Left lung (tissue), 10 donors: ENCODE results near the gene PCSK9. TPM values are rescaled to one million over a fixed set of nuclear protein-coding genes. Genes with fewer than 3 reads are reported as not detected.
A peak's percentile ranks its signal among the peaks of the same experiment; 100 is the strongest.

ENCODE experiments used
- ATAC-seq: fragments of 200-7000 bp; cut with Tn5 transposase; one replicate; pipeline ENCODE4 v1.9.1; 2020; ENCODE audit warnings: moderate library complexity
- DNase-seq, 4 donors: peaks; one replicate each; pipeline ENCODE4 v3.0.0-alpha.2; 2013 to 2020
- H3K27ac ChIP-seq, 2 donors: fragments of 200-600 bp; sonication (generic) in 1 of 2; one replicate each; pipeline versions ENCODE4 v1.5.0 to v1.8.0; 2020 to 2021
- H3K27me3 ChIP-seq, 2 donors: fragments of 200-600 bp; sonication (generic) in 1 of 2; one replicate each; pipeline versions ENCODE4 v1.5.0 to v1.8.0; 2020 to 2021
- H3K36me3 ChIP-seq, 2 donors: fragments of 200-600 bp; sonication (generic) in 1 of 2; one replicate each; pipeline versions ENCODE4 v1.5.0 to v1.8.0; 2020 to 2021
- H3K4me1 ChIP-seq, 2 donors: fragments of 200-600 bp; one replicate each; pipeline ENCODE4 v1.8.0; 2021
- H3K4me3 ChIP-seq, 2 donors: fragments of 200-600 bp; sonication (generic) in 1 of 2; one replicate each; pipeline versions ENCODE4 v1.5.0 to v1.8.0; 2020 to 2021; ENCODE audit warnings: mild to moderate bottlenecking in 1 of 2
- H3K9me3 ChIP-seq, 2 donors: fragments of 200-600 bp; sonication (generic) in 1 of 2; one replicate each; pipeline versions ENCODE4 v1.5.0 to v1.8.0; 2020 to 2021
- intact Hi-C, 2 donors: fragments of 100-400 bp; cut with DNase I; formaldehyde crosslinking; loops; one replicate each; pipeline versions ENCODE4 v1.11.2 to v1.14.2; 2022
- polyA plus RNA-seq, 6 donors: library from polyadenylated mRNA; unstranded; fragments of 120-200 nt; gene quantifications; one replicate each; pipeline ENCODE4 v1.2.1, GENCODE V29; 2013; ENCODE audit not compliant: insufficient read length in 6 of 6
- total RNA-seq, 2 donors: library from RNA; stranded (reverse); fragmentation: NEBNext Ultra II Directional; extraction: Animal tissue kit (Norgen Biotek cat#: 25700); gene quantifications; one replicate each; pipeline ENCODE4 v1.2.1, GENCODE V29; 2021
- TF ChIP-seq, protein P1 (sequence below), 2 donors: fragments of 200-600 bp; sonication (generic) in 1 of 2; IDR thresholded peaks; one replicate each; pipeline versions ENCODE4 v1.5.0 to v1.8.0; 2021; ENCODE audit warnings: antibody characterized with exemption in 2 of 2
- donor health status: DM: no; HTN: yes; CAD: no.
- donor health status: DM: no; HTN: no; CAD: no.

PCSK9 gene
- total and polyA plus RNA-seq, 8 donors: 0.63 to 55.0 (median 1.5) TPM

DNA sequence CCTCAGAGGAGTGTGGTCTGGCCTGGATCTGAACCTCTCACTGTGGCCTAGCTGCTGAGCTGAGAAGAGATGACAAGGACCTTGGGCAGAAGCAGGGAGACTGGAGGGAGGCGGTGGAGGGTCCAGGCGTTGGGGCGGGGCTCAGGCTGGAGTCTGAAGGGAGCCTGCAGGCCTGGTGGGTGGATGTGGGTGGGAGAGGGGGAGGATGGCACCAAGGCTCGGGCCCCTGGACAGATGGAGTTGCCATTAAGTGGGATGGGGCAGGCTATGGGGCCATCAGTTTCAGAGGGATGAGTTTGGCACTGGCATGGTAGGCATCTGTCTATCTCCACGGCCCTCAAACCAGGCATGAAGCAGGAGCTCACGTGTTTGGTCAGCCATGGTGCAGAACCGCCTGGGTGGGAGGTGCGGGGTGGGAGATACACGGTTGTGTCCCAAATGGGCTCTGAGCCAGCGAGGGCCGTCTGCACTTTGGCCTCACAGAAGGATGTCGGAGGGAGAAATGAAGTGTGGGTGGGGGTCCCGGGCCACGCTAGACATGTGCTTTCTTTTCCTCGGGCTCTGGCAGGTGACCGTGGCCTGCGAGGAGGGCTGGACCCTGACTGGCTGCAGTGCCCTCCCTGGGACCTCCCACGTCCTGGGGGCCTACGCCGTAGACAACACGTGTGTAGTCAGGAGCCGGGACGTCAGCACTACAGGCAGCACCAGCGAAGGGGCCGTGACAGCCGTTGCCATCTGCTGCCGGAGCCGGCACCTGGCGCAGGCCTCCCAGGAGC lies 23.6 kb downstream of the PCSK9 start:
- TF ChIP-seq, protein P1, sequence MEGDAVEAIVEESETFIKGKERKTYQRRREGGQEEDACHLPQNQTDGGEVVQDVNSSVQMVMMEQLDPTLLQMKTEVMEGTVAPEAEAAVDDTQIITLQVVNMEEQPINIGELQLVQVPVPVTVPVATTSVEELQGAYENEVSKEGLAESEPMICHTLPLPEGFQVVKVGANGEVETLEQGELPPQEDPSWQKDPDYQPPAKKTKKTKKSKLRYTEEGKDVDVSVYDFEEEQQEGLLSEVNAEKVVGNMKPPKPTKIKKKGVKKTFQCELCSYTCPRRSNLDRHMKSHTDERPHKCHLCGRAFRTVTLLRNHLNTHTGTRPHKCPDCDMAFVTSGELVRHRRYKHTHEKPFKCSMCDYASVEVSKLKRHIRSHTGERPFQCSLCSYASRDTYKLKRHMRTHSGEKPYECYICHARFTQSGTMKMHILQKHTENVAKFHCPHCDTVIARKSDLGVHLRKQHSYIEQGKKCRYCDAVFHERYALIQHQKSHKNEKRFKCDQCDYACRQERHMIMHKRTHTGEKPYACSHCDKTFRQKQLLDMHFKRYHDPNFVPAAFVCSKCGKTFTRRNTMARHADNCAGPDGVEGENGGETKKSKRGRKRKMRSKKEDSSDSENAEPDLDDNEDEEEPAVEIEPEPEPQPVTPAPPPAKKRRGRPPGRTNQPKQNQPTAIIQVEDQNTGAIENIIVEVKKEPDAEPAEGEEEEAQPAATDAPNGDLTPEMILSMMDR (IDR thresholded peaks at IDR 0.05): no peak
- no peaks in the 10 kb centered on the region for H3K9me3 ChIP-seq
- ATAC-seq (no peak), DNase-seq (peak in 1 of 4 donors; percentile 76)
- H3K36me3 ChIP-seq: peaks cover 0 to 58% of the 10 kb centered on the region in 2 donors
- H3K27ac ChIP-seq: no peak overlapping the region
- H3K4me1 ChIP-seq: no peaks in the 10 kb centered on the region
- no peak overlapping the region for H3K4me3 ChIP-seq
- H3K27me3 ChIP-seq: no peaks in the 10 kb centered on the region
- intact Hi-C loops: no loop called here

DNA sequence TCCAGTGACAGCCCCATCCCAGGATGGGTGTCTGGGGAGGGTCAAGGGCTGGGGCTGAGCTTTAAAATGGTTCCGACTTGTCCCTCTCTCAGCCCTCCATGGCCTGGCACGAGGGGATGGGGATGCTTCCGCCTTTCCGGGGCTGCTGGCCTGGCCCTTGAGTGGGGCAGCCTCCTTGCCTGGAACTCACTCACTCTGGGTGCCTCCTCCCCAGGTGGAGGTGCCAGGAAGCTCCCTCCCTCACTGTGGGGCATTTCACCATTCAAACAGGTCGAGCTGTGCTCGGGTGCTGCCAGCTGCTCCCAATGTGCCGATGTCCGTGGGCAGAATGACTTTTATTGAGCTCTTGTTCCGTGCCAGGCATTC lies 24.2 kb downstream of the PCSK9 start:
- DNase-seq: no peak
- Histone ChIP-seq H3K4me1 (no peaks in the 10 kb centered on the region), H3K36me3 (peaks cover 3 to 64% of the 10 kb centered on the region in 2 donors), H3K27ac (no peak overlapping the region), H3K4me3 (no peak overlapping the region), H3K27me3 (no peaks in the 10 kb centered on the region), H3K9me3 (no peaks in the 10 kb centered on the region)
- ATAC-seq: no peak
- intact Hi-C loops: no loop called here
- TF ChIP-seq, protein P1 (IDR thresholded peaks at IDR 0.05): no peak

DNA sequence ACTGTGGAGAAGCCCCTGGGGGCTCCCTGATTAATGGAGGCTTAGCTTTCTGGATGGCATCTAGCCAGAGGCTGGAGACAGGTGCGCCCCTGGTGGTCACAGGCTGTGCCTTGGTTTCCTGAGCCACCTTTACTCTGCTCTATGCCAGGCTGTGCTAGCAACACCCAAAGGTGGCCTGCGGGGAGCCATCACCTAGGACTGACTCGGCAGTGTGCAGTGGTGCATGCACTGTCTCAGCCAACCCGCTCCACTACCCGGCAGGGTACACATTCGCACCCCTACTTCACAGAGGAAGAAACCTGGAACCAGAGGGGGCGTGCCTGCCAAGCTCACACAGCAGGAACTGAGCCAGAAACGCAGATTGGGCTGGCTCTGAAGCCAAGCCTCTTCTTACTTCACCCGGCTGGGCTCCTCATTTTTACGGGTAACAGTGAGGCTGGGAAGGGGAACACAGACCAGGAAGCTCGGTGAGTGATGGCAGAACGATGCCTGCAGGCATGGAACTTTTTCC lies 24.8 kb downstream of the PCSK9 start:
- H3K27me3 ChIP-seq: no peaks in the 10 kb centered on the region
- TF ChIP-seq, protein P1 (IDR thresholded peaks at IDR 0.05): no peak
- H3K4me1 ChIP-seq: no peaks in the 10 kb centered on the region
- H3K9me3 ChIP-seq: no peaks in the 10 kb centered on the region
- H3K4me3 ChIP-seq: no peak overlapping the region
- H3K36me3 ChIP-seq: peaks cover 3 to 64% of the 10 kb centered on the region in 2 donors
- peak; percentile 5 for ATAC-seq
- intact Hi-C loops: no loop called here
- no peak overlapping the region for H3K27ac ChIP-seq
- no peak for DNase-seq

DNA sequence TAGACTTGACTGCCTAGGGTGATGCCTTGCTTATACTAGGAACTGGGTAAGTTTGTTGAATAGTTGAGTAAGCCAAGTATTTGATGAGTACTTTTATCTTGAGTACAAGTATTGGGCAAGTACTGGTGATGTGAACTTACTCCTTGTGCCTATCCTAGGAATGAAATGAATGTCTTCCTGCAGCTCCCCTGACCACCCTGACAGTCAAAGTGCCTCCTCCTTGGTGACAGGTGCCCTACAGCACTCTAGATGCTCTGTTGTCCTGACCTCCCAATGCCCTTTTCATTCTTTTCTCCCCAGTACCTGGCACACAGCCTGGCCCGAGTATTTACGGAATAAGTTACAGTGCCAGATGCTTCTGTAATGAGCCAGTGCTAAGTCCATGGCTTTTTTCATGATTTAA lies 25.5 kb downstream of the PCSK9 start:
- Histone ChIP-seq H3K4me1 (no peaks in the 10 kb centered on the region), H3K27me3 (no peaks in the 10 kb centered on the region), H3K27ac (no peak overlapping the region), H3K4me3 (no peak overlapping the region), H3K36me3 (peaks cover 3 to 64% of the 10 kb centered on the region in 2 donors), H3K9me3 (no peaks in the 10 kb centered on the region)
- intact Hi-C loops: no loop called here
- ATAC-seq (peak; percentile 78), DNase-seq (no peak)
- TF ChIP-seq, protein P1 (IDR thresholded peaks at IDR 0.05): no peak

DNA sequence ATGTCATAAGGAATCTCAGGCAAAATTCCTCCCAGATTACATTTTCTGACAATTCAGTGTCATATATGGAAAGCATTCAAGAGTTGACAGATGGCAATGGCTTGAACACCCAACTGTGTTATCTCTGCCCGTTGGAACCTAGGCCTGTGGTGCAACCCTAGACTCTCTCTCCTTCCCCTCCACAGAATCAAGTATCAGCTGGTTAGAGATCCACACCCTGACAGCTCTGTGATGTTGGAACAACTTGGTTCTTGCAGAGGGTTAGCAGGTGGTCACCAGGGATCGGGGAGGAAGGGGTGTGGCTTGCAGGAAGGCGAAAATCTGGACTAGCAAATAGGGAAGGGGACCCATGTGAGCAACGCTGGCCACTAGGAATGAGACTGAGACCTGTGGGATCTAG lies 26.3 kb downstream of the PCSK9 start:
- H3K27me3 ChIP-seq: no peaks in the 10 kb centered on the region
- no peak for DNase-seq
- intact Hi-C loops: no loop called here

More for the DNA sequence above, 26.3 kb downstream of the PCSK9 start:
- Histone ChIP-seq H3K36me3 (peaks cover 3 to 68% of the 10 kb centered on the region in 2 donors), H3K9me3 (no peaks in the 10 kb centered on the region), H3K4me1 (no peaks in the 10 kb centered on the region), H3K27ac (no peak overlapping the region), H3K4me3 (no peak overlapping the region)
- TF ChIP-seq, protein P1 (IDR thresholded peaks at IDR 0.05): no peak
- ATAC-seq: no peak
